ENCODE data around the gene JMY. TPM values are rescaled to one million over a fixed set of nuclear protein-coding genes. Genes with fewer than 3 reads are reported as not detected.

JMY gene
- total RNA-seq, 1 donor from 2014 or later: 16.5 TPM

DNA sequence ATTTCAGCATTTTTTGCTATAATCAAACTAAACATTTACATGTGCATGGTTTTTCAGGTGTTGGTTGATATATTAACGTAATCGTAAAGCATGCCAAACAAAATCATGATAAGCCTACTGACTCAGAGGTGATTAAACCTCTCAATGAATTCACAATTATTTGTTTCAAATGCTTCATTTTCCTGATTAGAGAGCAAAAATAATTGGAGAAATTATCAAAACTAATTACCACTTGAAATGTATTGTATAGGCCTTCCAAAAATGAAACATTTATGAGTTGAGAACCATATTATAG, 45.7 kb upstream of the JMY start:
- H3K27me3 ChIP-seq: no peaks in the 10 kb centered on the region
- no peaks in the 10 kb centered on the region for H4K20me1 ChIP-seq (ENCODE audit: low read depth)
- TF ChIP-seq EZH2 (IDR thresholded peaks at IDR 0.05) (no peak), EZH2phosphoT487 (IDR thresholded peaks at IDR 0.05) (no peak), CTCF (IDR thresholded peaks at IDR 0.05) (no peak)
- no peaks in the 10 kb centered on the region for H3K27me3 Mint-ChIP-seq (ENCODE audit: insufficient read depth, low read depth)
- no peak overlapping the region for H3K4me3 ChIP-seq
- no peaks in the 10 kb centered on the region for H3K4me1 Mint-ChIP-seq
- no peaks in the 10 kb centered on the region for H3K36me3 ChIP-seq
- no peaks in the 10 kb centered on the region for H3K9me3 ChIP-seq (ENCODE audit: low read depth)
- H2AFZ ChIP-seq (replicated peaks): no peak overlapping the region
- no peak overlapping the region for H3K4me3 Mint-ChIP-seq
- no peaks in the 10 kb centered on the region for H3K36me3 Mint-ChIP-seq
- H3K9ac ChIP-seq: no peak overlapping the region
- no peak overlapping the region for H3K4me2 ChIP-seq
- H3K27ac Mint-ChIP-seq: no peak overlapping the region
- no peaks in the 10 kb centered on the region for H3F3A ChIP-seq (ENCODE audit: low read depth)
- H3K79me2 ChIP-seq (ENCODE audit: low read depth): no peaks in the 10 kb centered on the region
- H3K9me3 Mint-ChIP-seq: no peaks in the 10 kb centered on the region
- DNase-seq (ENCODE audit: low spot score): no peak
- no peak overlapping the region for H3K27ac ChIP-seq
- H3K4me1 ChIP-seq: no peaks in the 10 kb centered on the region

- H3K4me3 Mint-ChIP-seq: no peak overlapping the region
- no peaks in the 10 kb centered on the region for H3K27me3 Mint-ChIP-seq (ENCODE audit: insufficient read depth, low read depth)
- Histone ChIP-seq H3F3A (ENCODE audit: low read depth) (no peaks in the 10 kb centered on the region), H3K4me1 (no peaks in the 10 kb centered on the region), H3K27ac (no peak overlapping the region), H2AFZ (replicated peaks) (no peak overlapping the region), H3K27me3 (no peaks in the 10 kb centered on the region), H3K9ac (no peak overlapping the region), H3K36me3 (no peaks in the 10 kb centered on the region), H3K4me3 (no peak overlapping the region), H3K4me2 (no peak overlapping the region), H3K9me3 (ENCODE audit: low read depth) (no peaks in the 10 kb centered on the region), H3K79me2 (ENCODE audit: low read depth) (no peaks in the 10 kb centered on the region), H4K20me1 (ENCODE audit: low read depth) (no peaks in the 10 kb centered on the region)
- TF ChIP-seq EZH2phosphoT487 (IDR thresholded peaks at IDR 0.05) (no peak), EZH2 (IDR thresholded peaks at IDR 0.05) (no peak), CTCF (IDR thresholded peaks at IDR 0.05) (peak; percentile 22)
- no peaks in the 10 kb centered on the region for H3K4me1 Mint-ChIP-seq
- H3K36me3 Mint-ChIP-seq: no peaks in the 10 kb centered on the region
- H3K27ac Mint-ChIP-seq: no peak overlapping the region
- H3K9me3 Mint-ChIP-seq: no peaks in the 10 kb centered on the region
- DNase-seq (ENCODE audit: low spot score): peak; percentile 17
These were observed 44.5 kb upstream of the JMY start for GRCh38 chr5:79191457-79191856.

DNA sequence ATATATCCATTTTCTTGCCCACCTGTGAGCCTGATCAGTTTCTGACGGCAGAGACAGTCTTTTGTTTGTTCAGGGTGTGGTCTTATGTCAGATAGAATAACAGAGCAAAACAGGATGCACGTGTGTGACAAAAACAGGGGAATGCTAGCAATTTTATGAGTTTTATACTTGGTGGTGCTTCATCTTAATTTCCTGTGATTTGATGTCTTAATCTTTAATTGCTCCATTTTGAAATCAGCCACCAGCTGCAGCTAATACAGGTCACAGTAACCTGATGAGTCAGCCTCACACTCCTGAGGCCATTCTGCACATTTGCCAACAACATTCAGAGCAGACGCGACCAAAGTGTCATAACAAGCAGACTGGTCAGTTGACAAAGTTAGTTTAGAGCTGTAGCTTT, 42.3 kb upstream of the JMY start:
- Histone ChIP-seq H3K9me3 (ENCODE audit: low read depth) (no peaks in the 10 kb centered on the region), H3F3A (ENCODE audit: low read depth) (no peaks in the 10 kb centered on the region), H3K4me3 (no peak overlapping the region), H3K36me3 (no peaks in the 10 kb centered on the region), H3K9ac (no peak overlapping the region), H3K4me1 (no peaks in the 10 kb centered on the region), H3K79me2 (ENCODE audit: low read depth) (no peaks in the 10 kb centered on the region), H2AFZ (replicated peaks) (no peak overlapping the region), H3K4me2 (no peak overlapping the region), H3K27me3 (no peaks in the 10 kb centered on the region), H3K27ac (no peak overlapping the region), H4K20me1 (ENCODE audit: low read depth) (no peaks in the 10 kb centered on the region)
- no peaks in the 10 kb centered on the region for H3K36me3 Mint-ChIP-seq
- no peaks in the 10 kb centered on the region for H3K4me1 Mint-ChIP-seq
- no peaks in the 10 kb centered on the region for H3K27me3 Mint-ChIP-seq (ENCODE audit: insufficient read depth, low read depth)
- H3K9me3 Mint-ChIP-seq: no peaks in the 10 kb centered on the region
- TF ChIP-seq CTCF (IDR thresholded peaks at IDR 0.05) (no peak), EZH2 (IDR thresholded peaks at IDR 0.05) (no peak), EZH2phosphoT487 (IDR thresholded peaks at IDR 0.05) (no peak)
- no peak for DNase-seq (ENCODE audit: low spot score)
- H3K27ac Mint-ChIP-seq: peak overlapping the region; percentile 39
- no peak overlapping the region for H3K4me3 Mint-ChIP-seq
